ENCODE data around the gene SLAMF1.
"Not testable (repeated sequence)": the region's sequence is repeated elsewhere in the genome, so short reads cannot be mapped to it uniquely, and the experiment has no call there.

SLAMF1 gene

DNA sequence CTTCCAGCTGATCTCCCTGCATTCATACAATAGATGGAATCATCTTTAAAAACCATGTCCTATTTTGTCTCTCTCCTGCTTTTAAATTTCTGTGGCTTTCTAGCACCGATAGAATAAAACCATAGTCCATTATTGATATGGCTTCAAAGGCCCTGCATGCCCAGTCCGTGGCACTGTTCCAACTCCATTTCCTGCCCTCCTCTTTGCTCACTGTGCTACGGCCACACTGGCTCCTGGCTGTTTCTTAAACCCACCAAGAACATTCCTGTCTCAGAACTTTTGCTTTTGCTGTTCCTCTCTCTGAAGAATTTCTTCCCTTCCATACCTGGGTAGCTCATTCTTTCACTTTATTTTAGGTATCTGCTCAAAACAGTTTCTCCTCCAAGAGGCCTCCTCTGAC, 7.2 kb downstream of the SLAMF1 start:
- DNase-seq (ENCODE audit: low spot score), result no peak

DNA sequence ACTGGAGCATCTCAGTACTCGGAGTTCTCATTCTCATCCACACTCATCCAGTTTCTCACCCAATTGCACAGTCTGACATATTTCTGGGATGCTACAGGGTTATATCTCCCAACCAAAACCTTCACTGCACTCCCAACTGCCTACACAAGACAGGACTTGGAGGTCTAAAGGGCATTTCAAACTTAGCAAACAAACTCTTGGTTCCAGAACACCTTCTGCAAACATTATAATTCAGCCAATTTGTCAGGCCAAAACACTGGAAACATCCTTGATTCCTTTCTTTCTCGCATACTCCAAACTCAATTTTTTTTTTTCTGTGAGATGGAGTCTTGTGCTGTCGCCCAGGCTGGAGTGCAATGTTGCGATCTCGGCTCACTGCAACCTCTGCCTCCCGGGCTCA, 7.9 kb downstream of the SLAMF1 start:
- no peak for DNase-seq (ENCODE audit: low spot score)

GRCh38 chr1:160638540-160638857, 8.3 kb downstream of the SLAMF1 start:
- DNase-seq (ENCODE audit: low spot score), result no peak

DNA sequence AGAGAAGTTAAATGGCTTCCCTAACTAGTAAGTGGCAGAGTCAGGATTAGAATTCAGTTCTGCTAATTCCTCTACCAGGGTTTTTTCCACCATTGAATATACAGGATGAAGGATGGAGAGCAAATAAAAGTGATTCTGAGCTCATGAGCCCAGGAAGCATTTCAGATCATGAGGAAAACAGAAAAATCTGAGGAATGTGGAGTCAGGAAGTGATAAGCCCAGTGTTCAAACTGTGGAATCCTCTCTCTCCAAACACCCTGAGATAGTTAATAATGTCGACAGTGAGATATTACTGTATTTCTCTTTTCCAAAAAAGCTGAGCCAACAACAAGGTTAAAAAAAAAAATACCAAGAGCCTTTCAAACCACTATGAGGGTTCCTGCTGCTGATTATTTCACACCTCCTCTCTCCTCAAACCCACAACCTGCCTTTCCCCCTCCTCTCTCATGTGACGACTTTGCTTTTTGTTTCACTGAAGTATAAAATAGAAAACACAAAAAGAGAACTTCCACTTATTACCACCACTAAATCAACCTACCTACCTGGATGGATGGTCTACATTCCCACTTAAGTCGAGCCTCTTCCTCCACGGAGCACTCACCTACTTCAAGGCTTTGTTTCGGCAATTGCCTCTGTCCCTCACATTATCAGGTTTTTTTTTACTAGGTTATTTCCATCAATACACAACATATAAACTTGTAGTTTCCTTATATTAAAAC, 8.9 kb downstream of the SLAMF1 start:
- DNase-seq (ENCODE audit: low spot score), result no peak

- no peak for DNase-seq (ENCODE audit: low spot score)
Observed at GRCh38 chr1:160637065-160637464, 9.8 kb downstream of the SLAMF1 start.

- no peak for DNase-seq (ENCODE audit: low spot score)
Observed at GRCh38 chr1:160636547-160636946, 10.3 kb downstream of the SLAMF1 start.

GRCh38 chr1:160636076-160636475, 10.8 kb downstream of the SLAMF1 start:
- no peak for DNase-seq (ENCODE audit: low spot score)

- no peak for DNase-seq (ENCODE audit: low spot score)
Observed at GRCh38 chr1:160634543-160635491, 12.0 kb downstream of the SLAMF1 start.

- no peak for DNase-seq (ENCODE audit: low spot score)
Observed at GRCh38 chr1:160633330-160633903, 13.4 kb downstream of the SLAMF1 start.

DNA sequence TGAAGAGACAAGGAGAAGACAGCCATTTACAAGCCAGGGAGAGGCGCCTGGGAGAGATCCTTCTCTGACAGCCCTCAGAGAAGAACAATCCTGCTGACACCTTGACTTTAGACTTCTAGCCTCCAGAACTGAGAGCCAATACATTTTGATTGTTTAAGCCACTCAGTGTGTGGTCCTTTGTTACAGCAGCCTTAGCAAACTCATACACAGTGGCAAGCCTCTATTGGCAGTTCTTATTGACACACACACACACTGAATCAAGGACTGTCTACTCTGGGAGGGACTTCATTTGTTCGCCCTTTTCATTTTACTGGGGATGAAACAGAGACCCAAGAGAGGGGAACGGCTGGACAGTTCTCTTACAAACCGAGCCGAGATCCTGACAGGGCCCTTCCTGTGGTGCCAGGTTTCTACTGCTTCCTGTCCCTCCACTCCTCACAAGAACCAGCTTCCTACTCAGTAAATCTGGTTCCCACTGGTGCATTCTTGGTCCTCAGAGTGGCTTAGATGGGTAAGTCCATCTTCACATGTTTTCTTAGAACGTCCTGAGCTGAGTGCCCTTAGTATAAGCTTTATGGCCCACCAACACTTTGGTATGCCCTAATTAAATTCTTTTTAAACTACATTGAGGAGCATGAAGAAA, 14.7 kb downstream of the SLAMF1 start:
- DNase-seq (ENCODE audit: low spot score), result no peak

DNA sequence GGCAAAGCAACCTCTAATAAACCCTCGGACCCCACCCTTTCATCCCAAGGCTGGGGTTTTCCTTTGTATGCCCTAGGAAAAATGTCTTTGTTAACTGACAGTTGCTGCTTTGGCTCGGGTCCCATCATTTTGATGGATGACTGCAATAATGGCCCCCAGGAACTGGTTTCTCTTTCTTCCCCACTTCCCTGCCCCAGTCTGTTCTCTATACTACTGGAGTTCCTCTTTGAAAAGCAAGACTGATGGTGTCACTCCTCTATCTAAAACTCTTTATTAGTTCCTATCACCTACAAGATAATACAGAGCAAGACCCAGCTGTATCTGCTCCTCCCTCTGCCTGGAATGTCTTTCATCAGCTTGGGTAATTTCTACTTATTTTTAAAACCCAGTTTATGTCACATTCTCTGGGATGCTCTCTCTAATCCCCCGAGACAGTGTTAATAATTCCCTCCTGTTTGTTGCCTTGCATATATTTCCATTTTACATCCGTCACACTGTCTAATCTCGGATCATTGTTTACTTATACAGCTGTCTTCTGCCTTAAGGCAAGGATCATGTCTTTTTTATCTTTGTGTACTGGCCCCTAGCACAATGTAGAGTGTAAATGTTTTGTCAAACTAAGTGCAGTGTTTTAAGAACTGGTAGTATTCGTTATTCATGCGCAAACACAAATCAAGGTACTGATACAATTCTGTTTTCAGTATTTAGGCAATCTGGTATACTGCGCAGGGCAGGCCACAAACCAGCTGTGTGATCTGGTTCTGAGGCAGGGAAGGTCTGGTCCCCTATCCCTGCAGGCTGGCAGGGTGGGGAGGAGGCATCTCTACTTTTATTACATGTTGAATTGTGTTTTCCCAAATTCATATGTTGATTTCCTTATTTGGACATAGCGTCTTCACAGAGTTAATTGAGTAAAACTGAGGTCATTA, 16.1 kb downstream of the SLAMF1 start:
- no peak for DNase-seq (ENCODE audit: low spot score)

GRCh38 chr1:160629286-160630210, 17.3 kb downstream of the SLAMF1 start:
- no peak for DNase-seq (ENCODE audit: low spot score)

DNA sequence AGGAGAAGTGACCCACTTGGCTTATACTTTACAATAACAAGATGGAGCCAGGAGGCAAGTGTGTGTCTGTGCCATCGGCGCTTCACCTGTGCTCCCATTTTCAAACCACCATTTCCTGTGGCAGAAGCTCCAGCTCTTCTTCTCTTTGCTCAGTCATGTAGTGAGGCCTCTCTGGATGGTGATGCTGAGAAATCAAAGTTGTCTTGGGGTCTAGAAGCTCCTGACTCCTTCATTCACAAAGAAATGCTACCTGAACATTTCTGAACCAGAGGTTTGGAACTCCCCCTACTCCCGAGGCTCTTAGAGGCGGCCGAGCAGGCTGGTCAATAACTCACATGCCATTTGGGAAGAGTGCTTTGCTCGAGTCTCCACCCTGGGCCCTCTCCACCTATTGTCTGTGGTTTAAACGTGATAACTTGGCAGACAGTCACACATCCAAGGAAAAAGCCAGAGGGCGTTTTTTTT, 18.0 kb downstream of the SLAMF1 start:
- DNase-seq (ENCODE audit: low spot score), result no peak

GRCh38 chr1:160627677-160628289, 19.1 kb downstream of the SLAMF1 start:
- not testable (repeated sequence) for DNase-seq (ENCODE audit: low spot score)

DNA sequence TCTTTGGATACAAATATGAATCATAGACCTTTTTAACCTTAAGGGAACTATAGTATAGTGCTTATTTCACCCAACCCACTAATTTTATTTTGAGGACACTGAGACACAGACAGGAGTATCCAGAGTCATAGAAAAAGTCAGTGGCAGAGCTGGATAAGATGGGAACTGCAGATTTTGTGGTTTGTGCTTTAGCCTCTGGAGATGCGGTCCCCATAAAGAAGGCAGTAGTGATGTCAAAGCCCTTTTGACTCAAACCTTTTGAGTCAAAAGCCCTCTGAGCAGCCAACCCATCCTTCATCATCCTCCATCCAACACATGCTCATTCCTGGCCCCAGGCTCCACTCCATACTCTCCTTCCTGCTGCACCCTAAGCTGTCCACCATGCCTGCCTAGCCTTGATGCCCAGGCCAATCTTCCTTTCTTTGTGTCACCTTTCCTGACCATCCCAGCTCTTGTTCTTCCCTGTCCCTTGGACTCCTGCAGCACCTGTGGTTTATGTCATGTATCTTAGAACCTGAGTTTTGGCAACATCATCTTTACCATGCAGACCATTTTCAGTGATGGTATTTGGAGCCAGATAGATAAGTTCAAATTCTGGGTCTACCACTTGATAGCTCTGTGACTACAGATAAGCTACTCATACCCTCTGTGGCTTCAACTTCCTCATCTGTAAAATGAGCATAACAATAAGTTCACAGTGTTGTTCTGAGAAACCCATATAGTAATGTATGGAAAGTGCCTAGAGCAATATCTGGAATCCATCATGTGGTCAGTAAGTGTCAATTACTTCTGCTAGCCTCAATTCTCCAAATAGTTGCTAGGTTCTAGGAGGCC, 20.1 kb downstream of the SLAMF1 start:
- no peak for DNase-seq (ENCODE audit: low spot score)

DNA sequence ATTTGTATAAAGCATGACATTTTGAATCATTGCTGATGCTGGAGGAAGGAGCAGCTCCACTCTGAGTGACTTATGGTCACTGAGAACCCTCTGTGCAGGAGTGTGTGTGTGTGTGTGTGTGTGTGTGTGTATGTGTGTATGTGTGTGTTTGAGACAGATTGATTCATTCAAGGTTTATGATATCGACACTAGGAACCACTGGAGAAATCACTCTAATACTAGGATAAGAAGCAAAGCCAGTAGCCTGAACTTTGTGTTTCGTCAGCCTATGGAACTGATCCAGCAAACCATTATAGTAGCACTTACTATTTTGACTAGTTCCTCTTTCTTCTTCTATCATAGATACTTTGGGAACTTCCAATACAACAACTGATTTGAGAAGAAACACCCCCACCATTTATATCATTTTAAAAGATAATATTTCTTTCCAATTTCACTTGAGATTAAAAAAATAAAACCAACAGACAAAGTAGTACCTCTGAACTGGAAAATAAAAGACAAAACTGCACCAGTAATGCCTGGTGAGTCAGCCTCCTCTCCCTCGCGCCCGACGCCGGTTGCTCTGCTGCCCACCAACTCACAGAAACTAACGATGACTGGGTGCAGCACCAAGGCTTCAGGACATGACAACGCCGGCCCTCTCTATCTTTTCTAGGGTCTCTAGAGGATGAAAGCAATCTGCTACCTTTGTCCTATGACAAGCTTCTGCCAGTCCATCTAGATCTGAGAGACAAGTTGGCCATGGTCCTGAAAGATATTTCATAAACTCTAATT, 20.9 kb downstream of the SLAMF1 start:
- no peak for DNase-seq (ENCODE audit: low spot score)

GRCh38 chr1:160625321-160625720, 21.5 kb downstream of the SLAMF1 start:
- no peak for DNase-seq (ENCODE audit: low spot score)

GRCh38 chr1:160624464-160624863, 22.4 kb downstream of the SLAMF1 start:
- no peak for DNase-seq (ENCODE audit: low spot score)
